ENCODE data around the gene SH3GL1.

SH3GL1 gene

GRCh38 chr19:4431296-4431695, 30.9 kb upstream of the SH3GL1 start:
- no peak for DNase-seq

- no peak for DNase-seq
These were observed 30.4 kb upstream of the SH3GL1 start for GRCh38 chr19:4430760-4431159.

GRCh38 chr19:4429771-4430171, 29.4 kb upstream of the SH3GL1 start:
- DNase-seq, result no peak

- no peak for DNase-seq
These were observed 28.9 kb upstream of the SH3GL1 start for GRCh38 chr19:4429256-4429655.

GRCh38 chr19:4428326-4428975, 28.1 kb upstream of the SH3GL1 start:
- DNase-seq, result no peak

- DNase-seq, result no peak
These were observed 25.2 kb upstream of the SH3GL1 start for GRCh38 chr19:4425537-4425936.

GRCh38 chr19:4423416-4424126, 23.2 kb upstream of the SH3GL1 start:
- DNase-seq, result no peak

- DNase-seq, result no peak
These were observed 15.9 kb upstream of the SH3GL1 start for GRCh38 chr19:4416268-4416667.

GRCh38 chr19:4415352-4415751, 15.0 kb upstream of the SH3GL1 start:
- no peak for DNase-seq

GRCh38 chr19:4414800-4415321, 14.5 kb upstream of the SH3GL1 start:
- no peak for DNase-seq

GRCh38 chr19:4414144-4414799, 13.9 kb upstream of the SH3GL1 start:
- DNase-seq, result no peak

GRCh38 chr19:4413588-4413987, 13.2 kb upstream of the SH3GL1 start:
- no peak for DNase-seq

GRCh38 chr19:4409123-4409933, 9.0 kb upstream of the SH3GL1 start:
- DNase-seq, result no peak

GRCh38 chr19:4406626-4407025, 6.3 kb upstream of the SH3GL1 start:
- DNase-seq, result no peak

- DNase-seq, result no peak
These were observed 5.6 kb upstream of the SH3GL1 start for GRCh38 chr19:4405977-4406376.

GRCh38 chr19:4403005-4403761, 2.8 kb upstream of the SH3GL1 start:
- peak; percentile 16 for DNase-seq

- DNase-seq, result peak; percentile 98
These were observed 2.0 kb upstream of the SH3GL1 start, which contains the start of gene CHAF1A for GRCh38 chr19:4402171-4403004. CHAF1A (plus strand) TSS chr19:4402640; CDS start chr19:4402763, 123 bp downstream.

GRCh38 chr19:4401769-4402170, 1.4 kb upstream of the SH3GL1 start:
- DNase-seq, result peak; percentile 54

- DNase-seq, result peak; percentile 31
These were observed 574 bp downstream of the SH3GL1 start for GRCh38 chr19:4399812-4400134.

- no peak for DNase-seq
These were observed 3.2 kb downstream of the SH3GL1 start for GRCh38 chr19:4396949-4397783.

Measured in OCI-M1 (cell line).